ENCODE data around the gene HGS.

HGS gene

DNA sequence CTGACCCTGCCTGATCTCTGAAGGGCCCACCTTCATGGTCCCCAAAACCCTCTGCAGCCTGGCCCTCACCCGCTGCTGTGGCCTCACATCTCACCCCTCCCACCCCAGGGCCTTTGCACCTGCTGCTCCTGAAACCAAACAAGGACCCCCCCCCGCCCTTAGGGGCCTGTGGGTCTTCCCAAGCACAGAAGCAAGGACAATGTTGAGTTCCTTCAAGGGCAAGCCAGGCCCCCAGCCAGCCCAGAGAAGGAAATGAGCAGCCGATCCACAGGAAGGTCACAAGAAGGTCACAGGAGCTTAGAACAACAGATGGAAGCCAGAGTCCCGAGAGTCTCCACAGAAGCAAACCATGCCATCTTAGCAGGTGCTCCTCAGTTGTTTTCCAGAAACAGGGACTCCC, 27.0 kb upstream of the HGS start:
- DNase-seq, result peak; percentile 40

GRCh38 chr17:81659038-81659437, 24.8 kb upstream of the HGS start:
- DNase-seq, result peak; percentile 23

- DNase-seq, result no peak
These were observed 23.4 kb upstream of the HGS start for GRCh38 chr17:81660441-81660840.

- no peak for DNase-seq
These were observed 21.8 kb upstream of the HGS start for GRCh38 chr17:81662002-81662401.

- DNase-seq, result no peak
These were observed 19.8 kb upstream of the HGS start for GRCh38 chr17:81664051-81664470.

DNA sequence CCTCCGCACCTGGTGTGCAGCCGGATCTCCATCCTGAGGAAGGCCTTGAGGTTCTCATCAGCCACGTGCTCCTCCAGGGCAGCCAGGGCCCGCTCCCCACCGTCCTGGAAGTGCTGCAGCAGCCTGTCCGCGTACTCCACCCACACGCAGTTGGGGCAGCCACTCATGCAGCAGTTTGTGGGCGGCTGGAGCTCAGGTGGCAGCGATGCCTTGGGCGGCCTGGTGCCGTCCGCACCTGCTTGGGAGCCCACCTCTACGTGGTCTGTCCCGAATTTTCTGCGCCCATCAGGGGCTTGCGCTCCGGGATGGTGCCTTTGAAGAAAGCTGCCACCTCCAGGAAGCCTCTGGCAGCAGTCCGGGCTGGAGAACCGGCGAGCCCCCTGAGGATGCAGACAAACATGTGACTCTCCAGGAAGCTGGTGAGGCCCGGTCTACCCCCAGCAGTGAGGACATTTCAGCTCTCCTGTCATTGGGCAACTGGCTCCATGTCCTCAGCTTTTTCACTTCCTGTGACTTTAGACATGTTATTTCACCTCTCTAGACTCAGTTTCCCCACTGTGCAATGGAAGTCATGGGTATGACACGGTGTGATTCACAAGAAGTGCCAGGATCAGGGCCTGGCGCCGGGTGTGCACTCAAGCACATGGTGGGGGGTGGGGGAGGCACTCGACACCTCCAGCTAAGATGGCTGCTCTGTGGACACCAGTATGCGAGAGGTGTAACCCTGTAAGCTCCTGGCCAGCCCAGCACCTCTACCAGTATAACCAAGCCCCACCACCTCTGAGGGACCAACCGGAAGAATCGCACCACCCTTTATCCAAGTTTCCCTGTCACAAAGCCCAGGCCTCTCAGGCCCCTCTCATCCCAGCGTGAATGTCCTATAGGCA, 18.4 kb upstream of the HGS start:
- DNase-seq, result no peak

DNA sequence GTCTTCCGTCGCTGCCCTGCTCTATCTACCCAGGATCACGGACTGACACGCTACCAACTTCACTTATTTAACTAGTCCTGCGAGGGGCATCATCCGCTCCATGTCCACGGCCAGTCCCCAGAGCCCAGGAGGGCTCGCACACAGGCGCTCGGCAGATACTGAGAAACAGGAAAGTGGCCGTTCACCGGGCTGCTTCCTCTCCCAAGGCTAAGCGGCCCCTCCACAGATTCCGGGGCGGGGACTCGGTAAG, 17.8 kb upstream of the HGS start:
- no peak for DNase-seq

- DNase-seq, result peak; percentile 94
These were observed 17.2 kb upstream of the HGS start, which contains the start of the genes CCDC137 and OXLD1 for GRCh38 chr17:81666342-81667191. Gene CCDC137, plus strand, starts transcription at chr17:81666737. Its CDS starts 30 bp downstream, at chr17:81666767. Gene OXLD1, minus strand, starts transcription at chr17:81666605. Its CDS starts 28 bp downstream, at chr17:81666577.

DNA sequence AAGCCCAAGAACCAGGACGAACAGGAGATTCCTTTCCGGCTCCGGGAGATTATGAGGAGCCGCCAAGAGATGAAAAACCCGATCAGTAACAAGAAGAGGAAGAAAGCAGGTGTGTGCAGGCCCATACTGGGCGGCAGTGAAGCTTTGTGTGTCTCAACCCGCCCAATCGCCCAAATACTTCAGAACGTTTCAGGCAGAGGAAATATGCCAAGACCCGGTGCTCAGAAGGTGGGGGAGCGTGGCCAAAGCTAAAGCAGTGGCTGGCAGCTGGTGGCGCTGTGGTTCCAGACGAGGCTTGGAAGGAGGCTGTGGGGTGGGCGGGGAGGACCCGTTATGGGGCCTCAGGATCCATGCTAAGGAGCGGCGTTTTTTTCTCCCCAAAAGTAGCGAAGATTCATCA, 16.1 kb upstream of the HGS start:
- DNase-seq, result no peak

GRCh38 chr17:81672504-81672903, 11.3 kb upstream of the HGS start:
- DNase-seq, result no peak

DNA sequence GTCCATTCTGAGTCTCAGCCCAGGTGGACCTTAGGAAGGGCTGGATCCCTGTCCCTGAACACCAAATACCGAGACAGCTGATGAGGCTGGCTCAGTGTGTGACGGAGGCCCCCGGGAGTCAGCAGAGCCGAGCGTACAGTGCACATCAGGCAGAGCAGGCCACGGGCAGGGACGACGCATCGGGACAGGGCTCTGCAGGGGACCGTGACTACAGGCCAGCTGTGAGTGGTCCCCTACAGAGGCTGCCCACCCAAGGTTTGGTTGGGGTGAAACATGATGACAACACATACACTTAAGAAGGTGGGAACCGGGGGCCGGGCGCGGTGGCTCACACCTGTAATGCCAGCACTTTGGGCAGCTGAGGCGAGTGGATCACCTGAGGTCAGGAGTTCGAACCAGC, 10.9 kb upstream of the HGS start:
- DNase-seq, result no peak

DNA sequence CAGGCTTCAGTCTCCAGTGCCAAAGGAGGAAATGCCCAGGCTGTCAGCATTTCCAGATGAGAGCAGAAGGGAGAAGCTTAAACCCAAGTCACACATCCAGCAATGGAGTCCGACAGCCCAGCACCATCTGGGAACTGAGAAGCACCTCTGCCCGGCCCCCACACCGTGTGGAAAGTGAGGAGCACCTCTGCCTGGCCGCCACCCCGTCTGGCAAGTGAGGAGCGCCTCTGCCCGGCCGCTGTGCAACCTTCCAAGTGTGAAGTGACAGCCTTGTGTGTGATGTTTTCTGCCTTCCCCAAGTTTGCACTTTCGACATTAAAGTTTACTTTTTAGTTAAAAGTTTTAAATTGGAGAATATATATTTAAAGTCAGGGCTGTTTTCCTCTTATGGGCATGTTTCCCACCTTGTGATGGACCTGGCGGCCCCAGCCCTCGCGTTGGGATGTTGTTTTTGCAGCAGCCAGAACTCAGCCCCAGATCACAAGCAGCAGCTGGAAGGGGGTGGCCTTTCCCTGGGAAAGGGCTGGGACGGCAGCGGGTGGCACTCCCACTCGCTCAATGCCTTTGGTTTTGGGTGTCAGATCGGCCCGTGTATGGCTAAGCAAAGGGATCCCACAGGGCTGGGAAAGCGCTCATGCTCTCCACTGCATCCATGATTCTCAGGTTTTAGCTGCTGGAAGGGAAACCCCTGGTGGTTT, 10.1 kb upstream of the HGS start:
- no peak for DNase-seq

DNA sequence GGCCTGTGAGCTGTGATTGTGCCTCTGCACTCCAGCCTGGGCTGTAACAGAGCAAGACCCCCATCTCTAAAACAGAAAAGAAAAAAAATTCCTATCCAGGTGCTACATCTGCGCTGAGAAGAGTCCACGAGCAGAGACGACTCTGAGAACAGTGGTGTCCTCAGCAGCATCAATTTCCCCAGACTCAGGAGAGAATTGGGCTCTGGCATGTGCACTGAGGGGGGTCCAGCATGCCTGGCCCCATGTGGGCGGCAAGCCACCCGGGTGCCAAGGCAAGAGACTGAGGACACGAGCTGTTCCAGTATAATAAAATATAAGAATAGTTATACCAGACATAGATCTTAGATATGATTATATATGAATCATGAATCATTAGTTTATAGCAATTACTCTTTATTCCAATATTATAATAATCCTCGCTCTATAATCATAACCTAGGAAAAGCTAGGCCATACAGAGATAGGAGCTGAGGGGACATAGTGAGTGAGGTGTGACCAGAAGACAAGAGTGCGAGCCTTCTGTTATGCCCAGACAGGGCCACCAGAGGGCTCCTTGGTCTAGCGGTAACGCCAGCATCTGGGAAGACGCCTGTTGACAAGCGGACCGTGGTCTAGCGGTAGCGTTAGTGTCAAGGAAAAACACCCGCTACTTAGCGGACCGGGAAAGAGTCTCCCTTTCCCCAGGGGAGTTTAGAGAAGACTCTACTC, 8.1 kb upstream of the HGS start:
- peak; percentile 50 for DNase-seq

GRCh38 chr17:81676906-81677305, 6.9 kb upstream of the HGS start:
- no peak for DNase-seq

DNA sequence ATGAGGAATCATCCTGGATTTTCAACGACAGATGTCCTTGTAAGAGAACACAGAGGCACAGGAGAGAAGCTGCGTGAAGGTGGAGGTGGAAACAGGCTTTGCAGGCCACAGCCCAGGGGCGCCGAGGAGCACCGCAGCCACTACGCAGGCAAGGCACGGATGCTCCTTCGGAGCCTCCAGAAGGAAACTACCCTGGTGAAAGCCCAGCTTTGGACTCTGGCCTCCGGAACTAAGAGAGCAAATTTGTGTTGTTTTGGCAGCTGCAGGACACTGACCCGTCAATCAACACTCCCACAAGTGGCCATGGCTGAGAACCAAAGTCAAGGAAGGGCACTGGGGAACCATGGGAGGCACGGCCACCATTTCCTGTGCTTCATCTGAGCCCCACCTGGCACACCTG, 3.7 kb upstream of the HGS start:
- DNase-seq, result no peak

- no peak for DNase-seq
These were observed 2.1 kb upstream of the HGS start for GRCh38 chr17:81681672-81682071.

- peak; percentile 41 for DNase-seq
These were observed 1.1 kb upstream of the HGS start for GRCh38 chr17:81682565-81683207.

DNA sequence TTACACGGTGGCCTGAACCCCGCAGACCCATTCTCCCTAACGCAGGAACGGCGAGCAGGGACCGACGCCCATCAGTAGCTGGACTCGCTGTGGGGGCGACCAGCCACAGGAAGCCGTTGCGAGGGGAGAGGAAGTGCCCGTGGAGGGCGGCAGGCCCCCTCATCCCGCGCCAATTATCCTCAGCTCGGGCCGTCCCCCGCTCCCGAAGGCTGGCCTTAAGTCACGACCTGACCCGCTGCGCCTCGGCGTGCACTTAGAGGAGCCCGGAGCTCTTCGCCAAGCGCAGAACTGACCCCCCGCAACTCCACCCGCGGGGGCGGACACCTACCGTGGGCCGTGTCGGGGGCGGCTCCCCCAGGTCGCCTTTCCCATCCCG, 615 bp upstream of the HGS start:
- no peak for DNase-seq

DNA sequence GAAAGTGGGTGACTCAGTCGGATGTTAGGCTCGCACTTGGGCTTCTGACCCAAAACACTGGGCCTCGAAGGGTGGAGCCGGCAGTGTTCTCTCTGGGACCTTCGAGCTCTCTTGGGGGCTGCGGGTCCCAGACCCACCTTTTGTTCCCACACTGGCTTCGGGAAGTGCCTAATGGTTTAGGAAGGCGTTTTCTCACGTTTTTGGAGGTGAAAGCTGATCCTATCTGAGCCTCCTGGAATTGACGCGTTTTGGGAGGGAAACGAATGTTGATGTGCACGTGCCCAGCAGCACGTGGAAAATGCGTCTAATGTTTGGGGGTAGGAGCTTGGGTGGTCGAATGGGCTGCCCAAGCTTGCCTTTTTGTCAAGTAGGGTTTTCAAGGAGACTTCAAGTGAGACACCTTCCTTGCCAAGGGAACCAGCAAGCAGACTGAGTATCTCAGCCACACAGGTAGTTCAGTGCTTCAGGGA, 666 bp downstream of the HGS start:
- peak; percentile 30 for DNase-seq

- peak; percentile 46 for DNase-seq
These were observed 1.3 kb downstream of the HGS start for GRCh38 chr17:81685108-81685507.

- no peak for DNase-seq
These were observed 2.8 kb downstream of the HGS start for GRCh38 chr17:81686614-81687013.
